Lower leg skin (tissue), 4 donors: Measurements from ENCODE around the gene TCAP. TPM values are rescaled to one million over a fixed set of nuclear protein-coding genes. Genes with fewer than 3 reads are reported as not detected.

ENCODE experiments used
- DNase-seq, 2 donors: peaks; one replicate each; pipeline ENCODE4 v3.0.0-alpha.2; 2019; ENCODE audit warnings: low spot score in 2 of 2
- H3K4me3 ChIP-seq: fragments of 200-600 bp; sonication (generic); 2 replicates; pipeline ENCODE4 v1.5.1; 2017; ENCODE audit warnings: mild to moderate bottlenecking, low read depth; ENCODE audit not compliant: poor library complexity, severe bottlenecking
- CTCF ChIP-seq, 3 donors: fragments of 450-650 bp; IDR thresholded peaks; one replicate each; pipeline ENCODE4 v1.5.1; 2016; ENCODE audit warnings: antibody characterized with exemption in 3 of 3, mild to moderate bottlenecking in 3 of 3, moderate library complexity in 2 of 3
- POLR2A ChIP-seq, 2 donors: fragments of 450-650 bp; IDR thresholded peaks; one replicate each; pipeline ENCODE4 v1.6.1; 2016 to 2017; ENCODE audit warnings: antibody characterized with exemption in 2 of 2, mild to moderate bottlenecking in 1 of 2, moderate library complexity in 1 of 2
- WGBS, 2 donors: methylation state at CpG; one replicate each; pipeline ENCODE4 v1.1.5; 2018; 5-methylcytosine and 5-hydroxymethylcytosine counted together
- intact Hi-C: fragments of 100-400 bp; cut with DNase I; formaldehyde crosslinking; loops from one replicate; pipeline ENCODE4 v1.15.0; 2023; ENCODE audit warnings: low total_unique reads
- total RNA-seq, 4 donors: library from RNA; depleted of rRNA; stranded (reverse); fragments of >200 nt; gene quantifications; one replicate each; pipeline ENCODE4 v1.1.0, GENCODE V29; 2016

TCAP gene
- total RNA-seq, 4 donors from 2014 or later, result 0.44 to 3.8 (median 0.62) TPM; not detected in 1

- intact Hi-C loops, result no loop called here
- H3K4me3 ChIP-seq, result no peak overlapping the region
- WGBS, 2 donors, result 86 to 92% methylated on average over 11 of the region's 11 CpGs
- no peak for DNase-seq
- no peak for TF ChIP-seq POLR2A (IDR thresholded peaks at IDR 0.05)
- TF ChIP-seq CTCF (IDR thresholded peaks at IDR 0.05), result no peak
Measured at GRCh38 chr17:39650121-39650579, 15.0 kb upstream of the TCAP start.

- intact Hi-C loops, result no loop called here
- 55 to 57% methylated on average over 8 of the region's 8 CpGs for WGBS, 2 donors
- TF ChIP-seq POLR2A (IDR thresholded peaks at IDR 0.05) (no peak), CTCF (IDR thresholded peaks at IDR 0.05) (no peak)
- H3K4me3 ChIP-seq, result no peak overlapping the region
- no peak for DNase-seq
Measured at GRCh38 chr17:39651923-39652586, 13.1 kb upstream of the TCAP start.

GRCh38 chr17:39652587-39653315 is 12.4 kb upstream of the TCAP start:
- WGBS, 2 donors, result 66 to 71% methylated on average over 7 of the region's 7 CpGs
- TF ChIP-seq CTCF (IDR thresholded peaks at IDR 0.05) (no peak), POLR2A (IDR thresholded peaks at IDR 0.05) (no peak)
- intact Hi-C loops, result no loop called here
- no peak overlapping the region for H3K4me3 ChIP-seq
- no peak for DNase-seq

GRCh38 chr17:39653316-39653661 is 11.9 kb upstream of the TCAP start:
- no peak overlapping the region for H3K4me3 ChIP-seq
- no peak for DNase-seq
- 78 to 83% methylated on average over 10 to 12 of the region's 12 CpGs for WGBS, 2 donors
- intact Hi-C loops, result no loop called here
- TF ChIP-seq POLR2A (IDR thresholded peaks at IDR 0.05), result no peak

GRCh38 chr17:39653662-39654331 is 11.4 kb upstream of the TCAP start:
- 71 to 72% methylated on average over 14 of the region's 14 CpGs for WGBS, 2 donors
- no peak for TF ChIP-seq POLR2A (IDR thresholded peaks at IDR 0.05)
- TF ChIP-seq CTCF (IDR thresholded peaks at IDR 0.05), result peak in 1 of 3 donors; percentile 20
- peak in 1 of 2 donors; percentile 92 for DNase-seq
- intact Hi-C loops, result no loop called here
- no peak overlapping the region for H3K4me3 ChIP-seq

GRCh38 chr17:39655105-39655504 is 10.0 kb upstream of the TCAP start:
- 90 to 92% methylated on average over 2 of the region's 2 CpGs for WGBS, 2 donors
- TF ChIP-seq CTCF (IDR thresholded peaks at IDR 0.05) (no peak), POLR2A (IDR thresholded peaks at IDR 0.05) (no peak)
- intact Hi-C loops, result no loop called here
- DNase-seq, result no peak
- H3K4me3 ChIP-seq, result no peak overlapping the region
